NCI-H510A (cell line): ENCODE data around the gene TMCO4.

Experiments
- DNase-seq: peaks from one replicate; lab custom pipeline; 2025; lab: John Stamatoyannopoulos, UW

The TMCO4 gene

DNA sequence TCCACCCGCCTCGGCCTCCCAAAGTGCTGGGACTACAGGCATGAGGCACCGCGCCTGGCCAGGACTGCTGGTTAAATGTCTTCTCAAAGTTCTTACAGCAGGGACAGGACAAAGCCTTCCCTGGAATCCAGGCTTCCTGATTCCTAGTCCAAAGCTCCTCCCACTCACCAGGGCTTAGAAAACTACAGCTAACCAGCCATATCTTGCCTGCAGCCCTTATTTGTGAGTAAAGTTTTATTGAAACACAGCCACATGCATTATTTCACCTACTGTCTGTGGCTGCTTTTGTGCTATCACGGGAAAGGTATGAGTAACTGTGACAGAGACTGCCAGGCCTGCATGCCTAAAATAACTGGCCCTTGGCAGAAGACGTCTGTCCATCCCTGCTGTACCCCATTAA is 24.4 kb downstream of the TMCO4 start:
- DNase-seq: no peak

DNA sequence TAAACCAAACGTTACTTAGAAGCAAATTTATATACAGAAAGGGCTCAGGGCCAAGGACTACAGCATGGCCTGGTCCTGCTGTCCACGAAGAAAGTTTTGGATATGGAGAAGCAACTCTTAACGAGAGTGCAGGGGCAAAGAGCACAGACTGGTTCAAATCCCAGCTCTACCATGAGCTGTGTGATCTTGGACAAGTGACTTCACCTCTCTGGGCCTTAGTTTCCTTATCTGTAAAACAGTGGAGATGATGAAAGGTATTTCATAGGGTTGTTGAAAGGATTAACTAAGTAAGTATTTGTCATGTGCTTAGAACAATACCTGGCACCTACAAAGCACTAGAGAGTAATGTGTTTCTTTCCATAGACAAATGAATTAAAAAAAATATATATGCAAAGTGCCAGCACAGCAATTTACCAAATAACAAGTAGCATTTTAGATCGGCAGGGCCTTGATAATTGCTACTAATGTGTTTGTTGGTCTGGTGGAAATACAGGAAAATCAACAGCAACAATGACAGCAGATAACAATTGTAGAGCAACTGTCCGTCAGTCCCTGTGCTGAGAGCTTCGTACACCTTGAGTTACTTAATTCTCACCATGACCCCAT is 25.4 kb downstream of the TMCO4 start:
- no peak for DNase-seq

DNA sequence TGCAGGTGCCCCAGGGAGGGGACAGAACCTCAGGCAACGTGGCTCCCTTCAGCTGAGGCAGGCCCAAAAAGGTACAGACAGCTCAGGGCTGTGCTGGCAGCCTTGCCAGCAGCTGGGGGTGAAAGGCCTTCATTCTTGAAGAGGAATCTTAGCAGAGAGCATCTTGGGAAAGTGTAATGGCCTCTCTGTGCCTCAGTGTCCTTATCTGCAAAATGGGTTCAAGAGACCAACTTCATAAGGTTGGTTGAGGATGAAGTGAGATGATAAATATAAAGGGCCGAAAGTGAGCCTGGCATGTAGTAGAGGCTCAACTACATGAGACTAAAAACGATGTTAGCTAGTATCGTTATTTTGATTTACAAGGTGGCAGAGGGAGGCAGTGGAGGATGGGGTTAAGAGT is 26.2 kb downstream of the TMCO4 start:
- no peak for DNase-seq

DNA sequence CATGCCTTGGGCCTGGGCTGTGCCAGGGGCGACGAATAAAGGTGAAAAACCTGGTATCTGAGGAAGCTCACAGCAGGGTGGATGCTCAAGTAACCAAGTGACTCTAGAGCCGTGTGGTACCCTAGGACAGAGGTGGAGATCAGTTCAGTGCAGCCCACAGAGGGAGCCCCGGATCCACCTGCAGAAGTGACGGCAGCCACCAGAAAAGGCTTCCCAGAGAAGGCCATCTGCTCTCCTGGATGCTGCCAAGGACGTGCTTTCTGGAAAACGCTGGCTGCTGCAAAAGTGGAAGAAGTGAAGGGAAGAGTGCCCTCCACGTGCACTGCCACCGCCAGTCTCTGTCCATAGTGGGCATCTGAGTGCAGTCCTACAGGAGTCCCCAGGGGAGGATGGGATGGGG is 27.7 kb downstream of the TMCO4 start:
- DNase-seq: no peak

DNA sequence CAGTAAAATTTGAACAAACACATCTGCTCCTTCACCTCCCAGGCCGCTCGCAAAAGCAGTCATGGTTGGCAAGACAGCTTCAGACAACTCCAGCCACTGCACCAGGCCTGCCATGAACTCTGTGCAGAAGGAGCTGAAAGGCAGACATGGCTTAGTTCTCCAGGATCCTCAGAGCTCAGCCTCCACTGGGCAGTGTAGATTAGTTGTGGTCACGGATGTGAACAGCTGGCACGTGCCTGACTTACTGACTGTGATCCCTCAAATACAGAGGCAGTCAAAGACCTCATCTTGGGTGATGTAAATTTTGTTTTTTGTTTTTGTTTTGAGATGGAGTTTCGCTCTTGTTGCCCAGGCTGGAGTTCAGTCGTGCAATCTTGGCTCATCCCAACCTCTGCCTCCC is 28.4 kb downstream of the TMCO4 start:
- no peak for DNase-seq

DNA sequence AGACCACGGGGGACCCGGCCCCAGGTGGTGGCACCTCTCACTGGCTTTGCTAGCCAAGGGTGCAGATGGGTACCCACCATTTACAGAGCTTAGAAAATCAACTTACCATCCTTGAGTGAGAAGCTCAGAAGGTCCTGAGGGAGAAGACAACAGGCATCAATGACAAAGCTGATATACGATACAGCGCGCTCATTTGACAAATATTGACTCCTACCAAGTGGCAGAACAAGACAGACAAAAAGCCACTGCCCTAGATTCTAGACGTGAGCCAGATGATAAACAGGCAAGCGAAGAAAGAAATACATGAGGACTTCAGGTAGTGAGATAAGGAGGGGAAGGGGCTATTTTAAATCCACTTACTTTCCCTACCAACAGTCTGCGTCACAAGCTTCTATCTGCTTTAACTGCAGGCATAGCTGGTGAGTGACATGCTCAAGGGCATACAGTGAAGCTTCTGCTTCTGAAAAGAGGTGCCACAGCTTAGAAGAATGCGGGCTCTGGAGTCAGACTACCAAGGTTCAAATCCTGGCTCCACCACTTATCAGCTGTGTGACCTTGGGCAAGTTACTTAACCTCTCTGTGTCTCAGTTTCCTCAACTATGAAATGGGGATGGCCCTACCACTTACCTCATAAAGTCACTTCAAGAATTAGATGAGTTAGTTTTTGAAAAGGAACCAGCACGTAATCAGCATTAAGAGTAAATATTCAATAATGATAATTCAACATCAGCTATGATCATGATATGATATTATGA is 29.1 kb downstream of the TMCO4 start:
- DNase-seq: peak; percentile 80

DNA sequence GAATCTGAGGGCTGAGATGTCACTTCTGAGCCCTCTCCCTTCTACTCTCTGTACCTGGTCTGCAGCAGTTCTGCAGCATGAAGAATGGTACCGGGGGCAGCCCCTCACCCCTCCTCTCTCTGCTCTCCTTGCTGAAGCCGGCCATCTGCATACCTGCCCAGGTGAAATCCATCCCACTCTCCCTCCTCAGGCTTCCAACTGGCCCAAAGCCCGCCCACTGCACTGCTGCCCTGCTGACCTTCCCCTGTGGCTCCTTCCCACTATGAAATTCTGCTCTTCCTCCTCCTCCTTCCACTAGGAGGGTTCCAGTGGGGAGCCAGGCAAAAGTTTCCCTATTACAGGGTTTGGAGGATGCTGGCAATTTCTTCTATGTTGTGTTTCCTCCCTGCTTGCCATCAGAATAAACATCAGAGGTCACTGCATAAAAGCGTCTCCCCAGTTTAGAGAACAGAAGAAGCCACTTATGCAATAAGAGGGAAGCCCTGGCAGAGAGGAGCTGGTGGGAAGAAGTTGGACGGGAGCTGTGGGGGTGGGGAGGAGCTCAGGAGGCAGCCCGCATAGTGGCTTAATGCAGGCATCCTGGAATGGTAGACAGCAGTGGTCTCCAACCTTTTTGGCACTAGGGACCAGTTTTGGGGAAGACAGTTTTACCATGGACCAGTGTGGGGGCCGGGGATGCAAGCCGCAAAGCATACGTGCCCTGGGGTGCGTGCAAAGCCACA is 30.3 kb downstream of the TMCO4 start:
- no peak for DNase-seq

DNA sequence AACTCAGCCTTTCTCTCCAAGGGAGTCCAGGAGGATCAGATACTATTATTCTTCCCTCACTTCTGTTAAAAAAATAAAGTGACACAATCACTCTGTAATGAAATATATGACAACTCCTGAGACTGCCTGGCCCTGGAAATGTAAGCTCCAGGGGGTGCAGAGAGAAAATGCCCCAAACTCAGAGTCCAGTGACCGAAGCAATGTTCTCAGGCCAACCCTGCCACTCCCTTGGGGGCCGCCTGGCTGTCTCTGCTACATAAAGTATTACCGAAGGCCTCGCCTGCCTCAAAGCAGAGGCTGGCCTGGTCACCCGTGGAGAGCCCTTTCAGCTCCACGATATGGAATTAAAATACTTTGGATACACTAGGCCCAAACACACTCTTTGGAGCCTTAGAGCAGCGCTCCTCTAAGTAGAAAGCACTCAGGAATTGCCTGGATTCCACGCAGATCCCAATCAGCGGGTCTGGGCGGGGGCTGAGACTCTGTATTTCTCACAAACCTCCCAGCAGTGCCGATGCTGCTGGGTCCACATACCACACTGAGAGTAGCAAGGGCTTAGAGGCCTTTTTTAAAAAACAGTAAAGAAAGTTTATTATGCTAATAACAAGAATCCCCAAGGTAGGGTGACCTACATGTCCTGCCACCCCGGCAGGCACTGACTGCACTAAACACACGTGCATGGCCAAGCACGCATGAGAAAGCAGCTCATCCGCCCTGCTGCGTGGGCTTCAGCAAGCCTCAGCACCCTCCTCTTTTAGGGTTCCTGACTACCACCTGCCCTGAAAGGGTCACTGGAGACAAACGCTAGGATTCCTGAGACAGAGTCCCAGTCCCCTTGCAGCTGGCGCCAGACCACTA is 31.1 kb downstream of the TMCO4 start:
- no peak for DNase-seq

DNA sequence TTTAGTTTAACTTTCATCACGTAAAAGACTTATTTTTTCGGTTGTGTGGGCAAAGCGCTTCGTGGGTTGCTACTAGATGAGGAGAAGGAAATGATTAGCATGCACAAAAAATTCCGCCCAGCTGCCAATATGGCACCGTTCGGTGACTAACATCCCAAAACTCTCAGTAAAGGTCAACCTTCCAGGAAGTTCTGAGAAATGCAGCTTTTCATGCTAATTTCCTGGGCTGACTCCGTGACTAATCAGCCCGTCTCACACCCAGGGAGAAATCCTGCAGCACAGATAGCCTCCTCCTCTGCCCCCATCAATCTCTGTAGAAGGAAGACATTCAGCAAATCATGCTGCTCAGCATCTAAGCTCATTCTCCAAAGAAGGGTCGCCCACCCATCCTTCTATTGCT is 34.1 kb downstream of the TMCO4 start:
- DNase-seq: no peak

DNA sequence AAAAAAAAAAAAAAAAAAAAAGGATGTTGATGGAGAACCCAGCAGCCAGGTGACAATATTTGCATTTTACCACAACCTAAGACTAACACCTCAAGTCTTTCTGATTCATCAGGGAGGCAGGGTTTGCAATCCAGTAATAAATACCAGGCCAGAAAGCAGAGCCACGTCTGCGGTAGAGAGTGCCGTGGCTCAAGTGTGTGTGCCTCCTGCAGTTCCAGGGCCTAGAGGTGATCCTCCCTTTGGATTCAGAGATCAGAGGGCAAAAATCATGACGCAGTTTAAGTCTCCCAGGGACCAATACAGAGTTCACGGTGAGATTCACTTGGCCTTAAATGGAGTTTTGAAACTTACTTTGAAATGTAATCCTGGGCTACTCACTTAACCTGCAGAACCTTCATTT is 34.9 kb downstream of the TMCO4 start:
- no peak for DNase-seq

DNA sequence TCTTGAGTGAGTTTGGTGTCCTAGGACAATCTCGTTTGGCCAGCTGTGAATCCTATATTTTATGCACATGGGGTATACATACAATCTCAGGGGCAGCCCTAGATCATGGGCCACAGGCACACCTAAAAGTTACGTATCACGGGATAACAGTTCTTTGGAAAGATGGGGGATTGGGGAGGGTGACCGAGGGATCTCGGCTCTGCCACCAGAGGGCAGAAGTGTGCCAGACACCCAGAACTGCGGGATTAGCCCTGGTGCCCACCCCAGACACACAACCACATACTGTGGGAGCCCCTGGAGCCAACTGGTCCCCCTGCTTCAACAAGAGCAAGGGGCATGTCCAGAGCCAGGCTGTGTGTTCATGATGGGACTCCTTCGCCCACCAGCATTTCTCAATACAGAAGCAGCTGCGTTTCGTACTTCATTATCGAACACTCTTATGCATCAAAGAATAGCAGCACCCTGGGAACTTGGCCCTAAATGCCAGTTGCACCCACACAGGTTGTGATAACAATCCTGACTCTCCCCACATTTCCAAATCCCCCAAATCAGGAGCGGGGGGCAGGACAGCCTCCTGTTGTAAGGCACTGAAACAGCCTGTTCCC is 37.4 kb downstream of the TMCO4 start:
- DNase-seq: peak; percentile 49

DNA sequence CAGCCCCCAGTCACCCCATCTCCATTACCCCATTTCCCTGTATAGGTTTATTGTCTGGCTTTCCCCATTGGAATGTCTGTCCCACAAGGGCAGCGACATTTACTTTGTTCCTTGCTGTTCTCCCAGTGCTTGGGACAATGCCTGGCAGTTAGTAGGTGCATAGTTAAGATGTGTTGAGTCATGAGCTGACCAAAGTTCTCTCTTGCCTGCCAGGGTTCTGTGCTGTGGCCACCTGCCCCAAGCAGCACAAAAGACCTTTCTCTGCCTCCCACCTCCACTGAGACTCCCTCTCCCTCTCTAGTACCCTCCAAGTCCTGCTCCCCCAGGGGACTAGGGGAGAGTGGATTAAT is 40.0 kb downstream of the TMCO4 start:
- DNase-seq: no peak

DNA sequence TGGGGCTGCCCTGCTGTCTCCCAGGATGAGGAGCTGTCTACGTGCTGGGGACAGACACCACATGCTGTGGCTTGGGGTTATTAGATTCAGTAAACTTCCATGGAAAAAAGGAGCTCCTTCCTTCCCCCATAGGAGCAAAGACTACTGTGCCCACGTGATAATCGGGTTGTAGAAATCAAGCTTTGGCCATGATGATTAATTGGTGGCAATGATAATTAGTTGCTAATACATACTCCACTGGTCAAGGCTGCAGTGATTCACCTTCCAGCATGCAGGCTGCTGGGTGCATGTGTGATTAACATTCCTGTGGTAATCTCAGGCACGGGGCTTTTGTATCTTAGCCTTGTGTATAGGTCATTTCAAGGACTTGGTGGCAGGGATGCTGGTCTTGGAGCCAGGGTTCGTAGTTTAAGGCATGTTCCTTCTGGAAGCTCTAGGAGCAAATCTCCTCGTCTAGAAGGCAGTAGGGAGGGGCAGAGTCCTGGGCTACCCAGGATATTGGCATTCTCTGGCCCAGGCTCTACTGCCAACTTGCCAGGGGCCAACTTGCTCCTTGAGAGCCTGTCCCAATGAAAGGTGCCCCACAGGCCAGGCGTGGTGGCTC is 41.4 kb downstream of the TMCO4 start:
- DNase-seq: no peak

DNA sequence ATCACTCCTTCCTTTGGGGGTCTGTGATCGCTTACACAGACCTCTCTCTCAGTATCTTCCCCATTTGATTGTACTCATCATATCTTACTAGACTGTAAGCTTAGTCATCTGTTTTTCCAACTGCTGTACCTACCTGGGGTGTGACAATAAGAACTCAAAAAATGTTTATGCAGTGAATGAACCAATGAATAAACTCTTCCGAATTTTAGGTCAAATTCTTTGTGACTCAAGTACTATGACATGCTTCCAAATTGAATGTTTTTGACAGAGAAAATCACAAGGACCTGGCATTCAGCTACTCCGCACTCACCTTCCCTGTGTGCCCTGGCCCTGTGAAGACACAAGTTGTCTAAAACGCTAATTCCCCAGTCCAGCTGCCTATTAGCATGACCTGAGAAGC is 42.1 kb downstream of the TMCO4 start:
- DNase-seq: no peak

DNA sequence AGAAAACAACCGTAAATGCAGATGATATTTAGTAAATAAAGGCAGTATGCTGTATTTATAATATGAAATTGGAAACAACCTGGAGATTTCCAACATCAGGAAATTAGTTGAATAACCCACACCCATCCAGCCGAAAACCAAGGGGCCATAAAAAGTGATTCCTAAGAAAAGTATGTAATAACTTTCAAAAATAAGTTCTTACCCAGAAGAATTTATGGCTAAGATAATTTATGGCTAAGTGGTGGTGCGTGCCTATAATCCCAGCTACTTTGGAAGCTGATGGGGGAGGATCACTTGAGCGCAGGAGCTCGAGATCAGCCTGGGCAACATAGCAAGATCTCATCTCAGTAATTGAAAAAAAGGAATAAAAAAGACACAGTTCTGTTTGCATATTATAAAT is 43.2 kb downstream of the TMCO4 start:
- no peak for DNase-seq

DNA sequence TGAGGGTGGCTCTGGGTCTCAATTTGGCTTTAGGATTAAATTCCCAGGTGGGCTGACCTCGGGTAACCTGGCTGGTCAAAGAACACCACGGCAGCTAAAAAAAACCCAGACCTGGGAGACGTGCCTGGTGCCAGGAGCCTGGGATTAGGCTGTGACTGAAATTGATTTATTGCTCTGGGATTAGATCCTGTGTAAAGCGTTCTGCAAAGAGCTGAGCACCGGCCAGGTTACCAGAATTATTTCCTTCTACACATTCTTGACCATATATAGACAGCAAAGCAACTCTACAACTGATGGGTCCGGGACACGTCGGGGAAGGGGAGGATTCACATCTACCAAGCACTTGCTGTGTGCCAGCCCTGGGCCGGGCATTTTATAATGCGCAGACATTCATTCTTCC is 45.2 kb downstream of the TMCO4 start:
- DNase-seq: no peak

DNA sequence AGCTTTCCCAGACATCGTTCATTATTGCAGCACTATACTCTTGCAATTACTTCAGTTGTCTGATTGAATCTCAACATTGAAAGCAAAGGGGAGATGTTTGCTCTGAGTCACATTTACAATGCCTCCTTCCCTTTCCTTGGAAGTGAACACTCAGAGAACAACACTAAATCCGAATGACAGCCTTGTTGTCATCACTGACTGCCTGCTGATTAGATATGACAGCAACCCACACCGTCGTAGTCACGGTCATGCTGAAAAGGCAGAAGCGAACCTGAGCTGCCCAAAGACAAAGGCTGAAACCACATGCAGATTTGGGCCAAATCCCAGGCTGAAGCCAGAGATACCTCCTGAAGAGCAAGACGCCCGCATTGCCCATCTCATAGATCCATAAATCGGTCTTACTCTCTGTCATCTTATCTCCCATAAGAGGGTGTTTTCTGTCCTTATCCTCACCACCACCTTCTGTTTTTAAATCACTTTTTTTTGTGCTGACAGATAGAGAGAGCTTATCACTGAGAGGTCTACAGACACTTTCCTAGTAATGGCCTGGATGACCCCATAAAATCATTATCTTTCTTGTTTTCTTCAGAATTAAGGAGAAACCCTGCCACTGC is 47.5 kb downstream of the TMCO4 start:
- DNase-seq: no peak

DNA sequence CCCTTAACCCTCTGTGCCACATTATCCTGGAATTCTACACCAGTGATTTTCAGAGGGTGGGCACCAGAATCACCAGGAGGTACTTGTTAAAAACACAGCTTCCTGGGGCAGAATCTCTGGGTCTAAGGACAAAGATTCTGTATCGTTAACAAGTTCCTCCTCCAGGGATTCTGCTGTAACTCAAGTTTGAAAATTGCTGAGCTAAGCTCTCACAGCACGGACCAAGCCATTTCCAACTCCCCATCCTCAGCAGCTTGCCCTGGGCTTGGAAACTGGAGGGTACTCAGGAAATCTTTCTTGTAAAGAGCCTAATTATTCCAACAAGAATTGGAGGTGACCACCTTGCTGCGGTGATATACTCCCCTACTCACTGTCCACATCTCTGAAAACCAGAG is 48.8 kb downstream of the TMCO4 start:
- DNase-seq: no peak

DNA sequence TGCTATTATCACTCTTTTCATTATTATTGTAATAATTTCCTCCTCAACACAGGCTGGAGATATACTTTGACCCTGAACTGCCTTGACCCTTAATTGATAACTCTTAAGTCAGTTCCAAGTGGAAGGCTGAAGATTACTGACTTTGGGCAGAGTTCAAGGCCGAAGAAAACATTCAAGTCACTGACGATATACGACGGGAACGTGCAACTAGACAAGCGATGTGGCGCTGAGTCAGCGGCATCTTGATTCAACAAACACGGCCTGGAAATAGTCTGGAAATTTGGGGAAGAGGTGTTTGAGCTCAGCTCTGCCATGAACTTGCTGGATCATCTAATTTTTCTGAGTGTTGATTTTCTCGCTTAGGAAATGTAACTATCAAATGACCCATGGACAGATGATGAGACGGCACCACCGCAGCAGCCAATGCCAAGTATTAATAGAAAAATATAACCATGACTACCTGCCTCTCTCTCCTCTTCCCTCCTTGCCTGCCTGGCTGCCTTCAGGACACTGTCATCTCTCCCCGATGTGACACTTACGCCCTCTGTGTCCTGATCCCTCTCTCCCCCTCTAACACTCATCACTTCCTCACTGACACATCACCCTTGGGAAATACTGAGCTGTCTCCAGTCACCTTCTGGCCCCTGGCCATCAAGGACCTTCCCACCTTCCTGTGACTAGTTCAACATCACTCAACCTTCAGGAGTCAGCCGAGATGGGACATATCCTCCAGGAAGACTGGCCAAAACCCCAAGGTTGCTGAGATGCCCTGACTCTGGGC is 49.4 kb downstream of the TMCO4 start:
- DNase-seq: no peak

DNA sequence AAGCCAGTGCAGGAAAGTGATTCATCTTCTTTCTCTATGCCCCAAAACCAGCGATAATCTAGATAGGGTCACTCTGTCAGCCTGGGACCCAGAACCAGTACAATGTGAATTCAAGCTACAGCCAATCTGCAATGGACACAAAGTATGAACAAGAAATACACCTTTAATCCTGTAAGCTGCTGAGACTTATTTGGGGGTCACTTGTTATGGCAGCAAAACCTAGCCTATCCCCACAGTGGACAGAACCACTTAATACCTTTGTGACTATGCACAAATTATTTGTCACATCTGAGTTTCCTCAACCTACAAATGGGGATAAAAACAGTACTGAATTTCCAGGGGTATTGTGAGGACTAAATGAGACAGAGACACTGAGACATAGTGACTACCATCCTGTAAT is 50.0 kb downstream of the TMCO4 start:
- DNase-seq: no peak

DNA sequence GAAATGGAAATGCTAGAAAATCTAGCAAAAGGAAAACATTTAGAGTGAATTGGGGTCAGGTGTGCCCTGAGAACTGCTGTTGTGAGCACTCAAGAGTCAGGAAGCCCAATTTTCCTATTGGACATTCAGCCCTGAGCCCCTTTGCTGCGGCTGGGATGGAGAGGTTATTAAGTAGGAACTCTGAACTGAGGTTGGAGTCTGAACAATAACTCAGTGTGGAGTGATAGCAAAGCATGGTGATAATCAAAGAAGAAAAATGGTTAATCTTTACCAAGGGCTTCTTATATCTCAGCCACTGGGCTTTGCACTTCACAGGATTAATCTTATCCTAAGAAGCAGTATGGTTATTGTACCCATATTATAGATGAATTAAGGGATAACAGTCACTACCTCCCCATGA is 52.0 kb downstream of the TMCO4 start:
- no peak for DNase-seq
